OCI-LY1 (cell line): Measurements from ENCODE around the gene CHKA.

Source experiments
- CTCF ChIP-seq: fragments of 200-600 bp; sonication (generic), shearing (Covaris generic); IDR thresholded peaks from 2 replicates; pipeline ENCODE4 v1.5.1; 2017; ENCODE audit warnings: mild to moderate bottlenecking, antibody characterized with exemption, low read length, moderate library complexity, mixed read lengths
- EZH2 ChIP-seq: fragments of 200-600 bp; sonication (generic), shearing (Covaris generic); IDR thresholded peaks from 2 replicates; pipeline ENCODE4 v1.8.0; 2017; ENCODE audit warnings: borderline replicate concordance, mixed run types, mild to moderate bottlenecking, antibody characterized with exemption, low read length, moderate library complexity, mixed read lengths

GRCh38 chr11:68166969-68167368, 45.8 kb upstream of the CHKA start:
- TF ChIP-seq CTCF (no peak), EZH2 (no peak)
